Embryonic facial prominence (tissue), 1 donor: Measurements from ENCODE around the gene PLXNA2.

ENCODE experiments used
- DNase-seq: peaks from one replicate; pipeline ENCODE4 v3.0.0-alpha.2; 2016; ENCODE audit errors: extremely low spot score

The PLXNA2 gene

GRCh38 chr1:208043691-208044181, 200.4 kb downstream of the PLXNA2 start:
- no peak for DNase-seq

- no peak for DNase-seq
Measured at GRCh38 chr1:208042868-208043267, 201.3 kb downstream of the PLXNA2 start.

GRCh38 chr1:208042041-208042615, 202.1 kb downstream of the PLXNA2 start:
- DNase-seq: no peak

GRCh38 chr1:208041505-208041904, 202.7 kb downstream of the PLXNA2 start:
- DNase-seq: no peak

GRCh38 chr1:208040821-208041297, 203.3 kb downstream of the PLXNA2 start:
- no peak for DNase-seq

GRCh38 chr1:208039536-208040332, 204.4 kb downstream of the PLXNA2 start:
- no peak for DNase-seq

- DNase-seq: no peak
Measured at GRCh38 chr1:208038303-208038702, 205.9 kb downstream of the PLXNA2 start.

GRCh38 chr1:208036918-208037766, 207.0 kb downstream of the PLXNA2 start:
- DNase-seq: no peak

- DNase-seq: no peak
Measured at GRCh38 chr1:208036106-208036808, 207.9 kb downstream of the PLXNA2 start.

- DNase-seq: no peak
Measured at GRCh38 chr1:208034135-208034534, 210.0 kb downstream of the PLXNA2 start.

- DNase-seq: no peak
Measured at GRCh38 chr1:208033236-208033635, 210.9 kb downstream of the PLXNA2 start.

- DNase-seq: no peak
Measured at GRCh38 chr1:208031932-208032320, 212.3 kb downstream of the PLXNA2 start.

GRCh38 chr1:208031316-208031931, 212.8 kb downstream of the PLXNA2 start:
- no peak for DNase-seq

GRCh38 chr1:208030288-208031091, 213.7 kb downstream of the PLXNA2 start:
- DNase-seq: peak; percentile 62

- no peak for DNase-seq
Measured at GRCh38 chr1:208029381-208030287, 214.6 kb downstream of the PLXNA2 start.

- no peak for DNase-seq
Measured at GRCh38 chr1:208028526-208028925, 215.7 kb downstream of the PLXNA2 start.

GRCh38 chr1:208027861-208028260, 216.3 kb downstream of the PLXNA2 start:
- no peak for DNase-seq

GRCh38 chr1:208026880-208027438, 217.2 kb downstream of the PLXNA2 start:
- no peak for DNase-seq

GRCh38 chr1:208025031-208025430, 219.2 kb downstream of the PLXNA2 start:
- no peak for DNase-seq
